ENCODE measurements around the gene RPS24. TPM values are rescaled to one million over a fixed set of nuclear protein-coding genes. Genes with fewer than 3 reads are reported as not detected.
A peak's percentile ranks its signal among the peaks of the same experiment; 100 is the strongest.

The RPS24 gene
- total RNA-seq, 1 donor from 2014 or later, result 5,046 TPM

GRCh38 chr10:78038105-78038504 is 4.4 kb downstream of the RPS24 start:
- no peak for FAIRE-seq
- no peak for TF ChIP-seq CTCF (IDR thresholded peaks at IDR 0.05; ENCODE audit: insufficient read depth, low read length, severe bottlenecking)
- Histone ChIP-seq H3K36me3 (ENCODE audit: control insufficient read depth, insufficient read depth, low read length) (peaks cover 28% of the 10 kb centered on the region), H3K4me3 (ENCODE audit: low read depth, low read length) (no peak overlapping the region), H3K27me3 (ENCODE audit: control insufficient read depth, insufficient read depth, low read length) (no peaks in the 10 kb centered on the region)
- DNase-seq (ENCODE audit: low read depth), result peak; percentile 63

- no peak for TF ChIP-seq CTCF (IDR thresholded peaks at IDR 0.05; ENCODE audit: insufficient read depth, low read length, severe bottlenecking)
- H3K27me3 ChIP-seq (ENCODE audit: control insufficient read depth, insufficient read depth, low read length), result no peaks in the 10 kb centered on the region
- H3K4me3 ChIP-seq (ENCODE audit: low read depth, low read length), result no peak overlapping the region
- peaks cover 28% of the 10 kb centered on the region for H3K36me3 ChIP-seq (ENCODE audit: control insufficient read depth, insufficient read depth, low read length)
- FAIRE-seq (no peak), DNase-seq (ENCODE audit: low read depth) (no peak)
Observed at GRCh38 chr10:78038791-78039547, 5.3 kb downstream of the RPS24 start.

- Histone ChIP-seq H3K27me3 (ENCODE audit: control insufficient read depth, insufficient read depth, low read length) (no peaks in the 10 kb centered on the region), H3K4me3 (ENCODE audit: low read depth, low read length) (no peak overlapping the region), H3K36me3 (ENCODE audit: control insufficient read depth, insufficient read depth, low read length) (peaks cover 28% of the 10 kb centered on the region)
- no peak for TF ChIP-seq CTCF (IDR thresholded peaks at IDR 0.05; ENCODE audit: insufficient read depth, low read length, severe bottlenecking)
- DNase-seq (ENCODE audit: low read depth) (no peak), FAIRE-seq (no peak)
Observed at GRCh38 chr10:78039743-78040142, 6.1 kb downstream of the RPS24 start.

- no peak for TF ChIP-seq CTCF (IDR thresholded peaks at IDR 0.05; ENCODE audit: insufficient read depth, low read length, severe bottlenecking)
- DNase-seq (ENCODE audit: low read depth), result no peak
- Histone ChIP-seq H3K4me3 (ENCODE audit: low read depth, low read length) (no peak overlapping the region), H3K27me3 (ENCODE audit: control insufficient read depth, insufficient read depth, low read length) (no peaks in the 10 kb centered on the region), H3K36me3 (ENCODE audit: control insufficient read depth, insufficient read depth, low read length) (peaks cover 26% of the 10 kb centered on the region)
- FAIRE-seq, result no peak
Observed at GRCh38 chr10:78041170-78042057, 7.8 kb downstream of the RPS24 start.

- Histone ChIP-seq H3K36me3 (ENCODE audit: control insufficient read depth, insufficient read depth, low read length) (peaks cover 24% of the 10 kb centered on the region), H3K27me3 (ENCODE audit: control insufficient read depth, insufficient read depth, low read length) (no peaks in the 10 kb centered on the region), H3K4me3 (ENCODE audit: low read depth, low read length) (no peak overlapping the region)
- no peak for DNase-seq (ENCODE audit: low read depth)
- no peak for FAIRE-seq
- no peak for TF ChIP-seq CTCF (IDR thresholded peaks at IDR 0.05; ENCODE audit: insufficient read depth, low read length, severe bottlenecking)
Observed at GRCh38 chr10:78042058-78042751, 8.5 kb downstream of the RPS24 start.

All from bronchial epithelial cell (primary cell).